Dermis microvascular lymphatic vessel endothelial cell (primary cell): ENCODE data around the gene MRPL47. TPM values are rescaled to one million over a fixed set of nuclear protein-coding genes. Genes with fewer than 3 reads are reported as not detected.
"Not testable (repeated sequence)": the region's sequence is repeated elsewhere in the genome, so short reads cannot be mapped to it uniquely, and the experiment has no call there.

Experiments used
- DNase-seq, 2 donors: peaks; one replicate each; pipeline versions ENCODE4 v3.0.0 to v3.0.0-alpha.2; 2010; ENCODE audit warnings: low read depth in 2 of 2
- total RNA-seq: library from RNA; depleted of rRNA; stranded (reverse); fragments of >200 nt; gene quantifications from 2 replicates; pipeline ENCODE4 v1.2.1, GENCODE V29; 2014

MRPL47 gene
- total RNA-seq: 17.8 and 22.3 TPM in 2 replicates

DNA sequence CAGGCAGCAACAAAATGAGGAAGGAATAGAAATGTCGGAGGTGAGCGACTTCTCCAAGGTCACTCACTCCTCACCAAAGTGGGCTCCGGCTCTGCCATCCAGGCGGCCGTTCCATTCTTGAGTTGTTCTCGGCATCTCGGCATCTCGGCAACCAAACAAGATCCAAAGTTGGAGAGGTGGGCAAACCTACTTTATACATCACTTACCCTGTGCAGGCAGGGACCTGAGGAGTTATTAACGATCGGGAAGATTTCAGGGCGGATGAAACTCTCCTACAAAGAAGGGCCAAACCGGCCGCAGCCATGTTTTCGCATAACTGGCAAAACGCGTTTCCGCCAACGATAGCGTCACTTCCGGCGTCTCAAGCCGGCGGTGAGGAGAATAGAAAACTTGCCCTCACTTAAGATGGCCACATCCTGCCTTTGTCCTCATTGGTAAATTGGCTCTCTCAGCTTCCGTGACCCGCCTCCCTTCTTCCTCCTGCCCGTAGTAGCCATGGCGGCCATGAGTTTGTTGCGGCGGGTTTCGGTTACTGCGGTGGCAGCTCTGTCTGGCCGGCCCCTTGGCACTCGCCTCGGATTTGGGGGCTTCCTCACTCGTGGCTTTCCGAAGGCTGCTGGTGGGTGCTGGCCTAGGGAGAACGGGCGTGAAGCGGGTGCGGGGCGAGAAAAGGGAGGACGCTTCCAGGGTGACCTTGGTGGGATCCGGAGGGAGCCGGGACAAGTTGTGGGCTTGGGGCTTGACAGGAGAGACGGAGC, at the start of gene MRPL47, which contains the start of gene NDUFB5:
MRPL47 (minus strand) TSS at position 318 of the 758 bp plus-strand sequence; CDS start at position 304, 14 bp downstream.
NDUFB5 (plus strand) TSS at position 474 of the 758 bp plus-strand sequence; CDS start at position 496, 22 bp downstream.
- peak; percentile 96 to 98 for DNase-seq

DNA sequence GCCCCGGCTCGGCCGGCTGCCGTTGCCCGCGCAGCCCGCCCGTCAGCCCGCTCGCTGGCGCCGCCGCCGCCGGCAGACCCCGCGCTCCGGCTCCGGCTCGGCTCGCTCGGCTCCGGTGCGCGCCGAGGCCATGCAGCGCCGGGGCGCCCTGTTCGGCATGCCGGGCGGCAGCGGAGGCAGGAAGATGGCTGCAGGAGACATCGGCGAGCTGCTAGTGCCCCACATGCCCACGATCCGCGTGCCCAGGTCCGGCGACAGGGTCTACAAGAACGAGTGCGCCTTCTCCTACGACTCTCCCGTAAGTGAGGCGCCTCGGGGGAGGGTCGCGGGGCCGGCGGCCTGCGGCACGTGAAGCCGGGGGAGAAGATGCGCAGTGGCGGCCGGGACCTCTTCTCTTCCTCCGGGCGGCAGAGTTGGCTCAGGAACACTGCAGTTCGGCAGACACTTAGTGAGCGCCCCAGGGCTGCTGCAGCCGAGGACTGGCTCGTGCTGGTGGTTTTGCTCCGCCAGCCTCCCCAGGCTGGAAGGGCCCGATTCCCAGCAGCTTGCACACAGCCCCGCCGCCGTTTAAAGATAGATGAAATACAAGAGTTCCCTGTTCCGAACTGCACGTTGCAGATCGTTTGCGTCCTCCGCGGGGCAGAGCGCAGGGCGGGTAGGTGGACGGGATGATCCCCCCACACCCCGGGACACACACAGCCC, 48.8 kb upstream of the MRPL47 start:
- peak; percentile 48 to 82 for DNase-seq

DNA sequence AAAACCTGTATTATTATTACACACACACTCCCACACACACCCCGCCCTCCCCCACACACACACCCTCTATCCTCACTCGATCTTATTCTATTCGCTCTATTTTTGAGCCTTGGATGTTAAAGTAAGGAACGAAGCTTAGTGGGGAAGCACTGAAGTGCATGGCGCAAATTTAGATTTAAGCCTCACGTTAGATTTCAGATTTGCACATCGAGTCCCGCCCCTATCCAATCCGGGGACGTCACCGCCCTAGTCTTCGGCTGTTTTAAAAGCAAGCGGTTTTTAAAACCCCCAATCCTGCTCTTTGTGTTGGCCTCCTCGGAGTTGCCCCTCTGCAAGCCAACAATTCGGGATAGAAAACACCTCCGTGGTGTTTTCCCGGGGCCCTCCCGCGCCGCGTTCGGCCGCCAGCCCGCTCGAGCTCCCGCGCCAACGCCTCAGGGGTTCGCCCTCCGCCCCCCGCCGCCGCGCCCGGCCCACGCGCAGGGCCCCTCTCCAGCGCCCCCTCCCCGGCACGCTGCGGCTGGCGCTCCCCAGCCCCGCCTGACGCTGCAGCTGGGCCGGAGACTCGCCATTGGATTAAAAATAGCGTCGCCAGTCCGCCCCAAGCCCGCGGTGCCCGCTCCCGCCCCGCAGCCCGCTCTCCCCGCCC, 48.1 kb upstream of the MRPL47 start, which contains the start of gene USP13:
USP13 (plus strand) TSS at position 594 of the 649 bp plus-strand sequence. CDS start 186 bp downstream, outside the sequence.
- peak; percentile 68 to 90 for DNase-seq

DNA sequence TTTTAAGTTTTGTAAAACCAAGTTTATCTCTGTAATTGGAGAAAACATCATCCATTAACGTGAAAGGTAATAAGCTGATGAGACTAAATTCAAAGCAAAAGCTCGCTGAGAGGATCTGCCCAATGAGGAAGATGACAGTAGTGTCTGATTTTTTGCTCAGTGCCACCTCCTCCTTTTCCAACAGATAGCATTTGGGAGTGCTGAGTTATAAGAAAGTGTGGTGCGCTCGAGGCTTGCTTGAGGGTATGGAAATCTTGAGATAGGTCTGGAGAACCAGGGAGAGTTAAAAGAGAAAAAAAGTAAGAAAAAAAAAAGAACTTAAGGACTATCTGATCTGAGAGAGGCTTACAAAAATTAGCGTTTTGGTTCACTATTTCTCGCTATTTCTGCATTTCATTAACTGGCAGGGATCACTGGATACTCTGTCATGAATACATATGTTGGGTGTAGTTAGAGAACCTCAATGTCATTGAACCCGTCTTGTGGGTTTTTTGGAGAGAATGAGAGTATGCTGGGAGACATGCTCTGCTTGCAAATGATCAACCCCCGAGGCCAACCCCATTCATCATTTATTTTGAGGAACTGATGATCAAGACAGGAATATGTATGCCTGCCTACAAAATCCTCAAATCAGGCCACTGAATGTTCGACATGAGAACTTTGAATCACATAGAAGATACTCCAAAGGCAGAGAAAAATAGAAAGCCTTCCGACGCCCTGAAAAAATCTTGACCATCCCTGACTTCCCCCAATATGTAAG, 47.4 kb upstream of the MRPL47 start:
- DNase-seq: no peak

DNA sequence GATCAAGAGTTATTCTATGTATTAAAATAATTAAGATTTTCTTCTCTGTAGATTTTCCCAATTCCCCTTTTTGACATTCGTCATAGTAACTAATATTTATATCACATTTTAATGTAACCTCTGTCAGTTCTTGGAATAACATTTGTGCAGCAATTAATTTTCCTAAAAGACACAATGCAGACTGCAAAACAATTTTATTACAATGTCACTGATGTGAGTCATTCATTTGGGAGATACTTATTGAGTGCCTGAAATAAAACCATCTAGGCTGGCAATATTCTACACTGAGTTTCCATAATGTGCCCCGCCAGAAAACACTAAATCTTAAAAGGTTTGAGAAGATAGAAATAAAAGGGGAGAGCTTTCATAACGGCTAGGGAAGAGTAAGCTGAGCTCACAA, 41.7 kb upstream of the MRPL47 start:
- no peak for DNase-seq

DNA sequence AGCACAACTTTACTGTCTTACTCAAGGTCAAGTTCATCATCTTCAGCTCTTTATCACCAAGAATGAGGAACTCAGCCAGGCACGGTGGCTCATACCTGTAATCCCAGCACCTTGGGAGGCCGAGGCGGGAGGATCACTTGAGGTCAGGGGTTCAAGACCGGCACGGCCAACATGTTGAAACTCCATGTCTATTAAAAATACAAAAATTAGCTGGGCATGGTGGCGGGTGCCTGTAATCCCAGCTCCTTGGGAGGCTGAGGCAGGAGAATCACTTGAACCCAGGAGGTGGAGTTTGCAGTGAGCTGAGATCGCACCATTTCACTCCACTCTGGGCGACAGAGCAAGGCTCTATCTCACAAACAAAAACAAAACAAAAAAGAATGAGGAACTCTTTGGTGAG, 39.4 kb upstream of the MRPL47 start:
- DNase-seq: not testable (repeated sequence)

DNA sequence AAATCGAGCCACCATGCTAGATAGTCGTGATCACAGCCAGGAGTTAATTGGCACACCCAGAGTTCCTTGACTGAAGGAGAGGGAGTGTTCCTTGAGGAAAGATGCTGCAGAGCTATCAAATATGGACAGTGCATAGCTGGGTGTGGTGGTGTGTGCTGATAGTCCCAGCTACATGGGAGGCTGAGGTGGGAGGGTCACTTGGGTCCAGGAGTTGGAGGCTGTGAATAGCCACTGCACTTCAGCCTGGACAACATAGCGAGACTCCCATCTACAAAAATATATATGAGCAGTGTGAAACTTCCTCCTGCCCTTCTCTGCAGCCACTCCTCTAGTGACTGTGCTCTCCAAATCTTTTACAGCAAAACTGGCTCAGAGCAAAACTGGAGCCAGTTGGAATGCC, 38.4 kb upstream of the MRPL47 start:
- no peak for DNase-seq

DNA sequence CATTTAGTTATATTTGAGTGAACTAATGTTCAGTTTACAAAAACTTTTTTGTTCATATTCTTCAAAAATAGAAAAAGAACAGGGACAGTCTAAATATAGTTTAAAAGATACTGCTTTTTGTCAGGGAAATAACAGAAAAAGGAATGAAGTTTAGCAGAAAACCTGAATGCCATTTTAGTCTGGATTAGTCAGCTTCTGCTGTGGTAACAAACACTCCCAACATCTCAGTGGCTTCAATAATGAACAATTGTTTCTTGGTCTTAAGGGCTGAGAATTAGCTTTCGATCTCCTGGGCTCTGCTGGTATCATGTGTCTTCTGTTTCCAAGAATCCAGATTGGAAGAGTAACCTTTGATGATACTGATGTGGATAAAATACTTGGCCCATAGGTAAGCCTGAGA, 36.0 kb upstream of the MRPL47 start:
- DNase-seq: no peak

DNA sequence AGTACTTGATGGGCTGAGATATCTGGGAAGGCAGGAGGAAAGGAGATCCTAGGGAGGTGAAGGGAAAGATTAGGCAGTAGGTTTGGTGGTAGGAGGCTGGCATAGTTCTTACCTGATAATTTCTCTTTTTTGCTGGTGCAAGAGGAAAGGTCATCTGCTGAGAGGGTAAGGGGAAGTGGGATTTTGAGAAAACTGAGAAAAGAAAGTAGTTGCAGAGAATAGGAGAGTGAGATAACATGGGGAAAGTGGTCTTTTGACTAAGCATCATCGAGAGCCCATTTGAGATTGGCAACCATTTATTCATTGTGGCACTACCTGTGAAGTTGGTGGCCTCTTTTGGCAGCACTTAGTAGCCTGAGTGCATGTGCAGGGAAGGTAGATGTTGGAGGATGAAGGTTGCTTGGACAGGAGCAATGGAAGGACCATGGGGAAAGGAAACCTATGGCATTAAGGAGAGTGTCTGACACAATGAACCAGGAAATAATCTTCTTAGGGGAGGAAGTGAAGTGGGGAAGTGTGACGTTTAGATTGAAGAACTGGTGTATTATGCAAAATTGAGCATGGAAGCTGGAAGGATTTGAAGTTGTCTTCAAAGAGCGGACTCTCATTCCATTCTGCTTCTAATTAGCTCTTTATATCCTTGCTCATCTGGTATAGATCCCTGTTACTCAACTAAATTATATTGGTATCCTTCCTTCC, 26.5 kb upstream of the MRPL47 start:
- DNase-seq: no peak

DNA sequence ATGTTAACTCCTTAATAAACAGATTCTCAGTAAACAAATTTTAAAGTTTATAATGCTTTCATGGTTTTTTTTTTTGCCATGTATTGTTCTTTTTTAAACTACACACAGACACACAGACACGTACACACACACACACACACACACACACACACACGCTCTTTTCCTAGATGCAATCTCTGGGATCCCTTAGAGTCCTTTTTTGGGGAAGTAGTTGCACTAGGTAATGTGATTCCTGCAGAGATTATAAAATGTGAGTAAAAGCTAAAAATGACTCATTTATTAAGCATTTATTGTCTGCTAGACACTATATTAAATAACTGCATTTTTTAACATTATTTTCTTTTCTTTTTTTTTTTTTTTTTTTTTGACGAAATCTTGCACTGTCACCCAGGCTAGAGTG, 20.0 kb upstream of the MRPL47 start:
- DNase-seq: no peak

DNA sequence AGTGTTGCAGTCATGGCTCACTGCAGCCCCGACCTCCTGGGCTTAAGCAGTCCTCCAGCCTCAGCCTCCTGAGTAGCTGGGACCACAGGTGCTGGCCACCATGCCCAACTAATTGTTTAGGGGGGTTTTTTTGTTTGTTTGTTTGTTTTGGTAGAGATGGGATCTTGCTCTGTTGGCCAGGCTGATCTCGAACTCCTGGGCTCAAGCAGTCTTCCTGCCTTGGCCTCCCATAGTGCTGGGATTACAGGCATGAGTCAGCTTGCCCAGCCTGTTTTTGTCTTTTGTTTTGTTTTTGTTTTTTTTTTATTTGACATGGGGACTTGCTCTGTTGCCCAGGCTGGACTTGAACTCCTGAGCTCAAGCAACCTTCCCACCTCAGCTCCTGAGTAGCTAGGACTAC, 17.6 kb upstream of the MRPL47 start:
- DNase-seq: no peak

DNA sequence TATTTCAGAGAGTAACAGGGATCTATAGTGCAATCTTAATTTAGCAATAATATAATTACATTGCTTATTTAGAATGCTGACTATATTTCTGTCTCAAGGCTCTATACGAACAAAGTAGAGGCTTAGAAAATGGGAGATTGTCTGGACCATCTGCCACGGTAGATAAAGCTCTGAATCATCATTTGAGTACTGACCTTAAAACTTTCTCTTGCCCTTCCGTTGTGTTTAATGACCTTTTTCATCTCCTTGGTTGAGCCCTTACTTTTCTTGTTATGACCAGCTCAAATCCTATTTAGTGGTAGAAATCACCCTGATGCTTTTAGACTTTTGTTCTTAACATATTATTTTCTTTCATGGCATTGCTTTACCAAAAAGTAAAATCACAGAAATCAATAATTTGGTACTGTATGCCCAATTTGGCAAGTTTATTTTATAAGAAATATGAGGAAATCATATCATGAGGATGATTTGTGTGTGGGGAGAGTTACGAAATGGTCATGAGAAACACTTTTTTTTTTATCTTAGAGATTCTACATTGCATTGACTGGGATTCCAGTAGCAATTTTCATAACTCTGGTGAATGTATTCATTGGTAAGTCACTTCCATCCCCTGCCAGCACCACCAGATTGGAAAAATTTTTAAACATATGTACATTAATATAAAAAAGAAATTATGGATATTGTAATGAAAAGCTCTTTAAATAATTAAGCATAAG, 11.2 kb upstream of the MRPL47 start:
- DNase-seq: peak in 1 of 2 donors; percentile 68

DNA sequence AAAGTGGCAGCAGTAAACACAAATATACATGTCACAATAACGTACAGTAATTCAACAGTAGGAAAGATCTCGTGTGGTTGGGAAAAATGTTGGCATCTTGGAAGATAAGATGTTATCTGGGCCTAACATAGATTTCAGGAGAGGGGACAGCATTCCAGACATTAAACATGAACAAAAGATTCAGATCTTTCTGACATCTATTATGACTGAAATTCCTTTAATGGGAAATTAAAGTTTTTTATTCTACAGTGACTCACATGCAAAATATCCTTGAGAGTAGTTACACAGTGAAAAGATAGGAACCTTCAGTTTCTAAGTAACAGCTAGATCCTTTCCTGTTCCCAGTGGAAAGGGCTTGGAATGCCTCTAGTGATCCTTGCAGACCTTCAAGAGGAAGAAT, 9.4 kb upstream of the MRPL47 start:
- DNase-seq: peak in 1 of 2 donors; percentile 62

DNA sequence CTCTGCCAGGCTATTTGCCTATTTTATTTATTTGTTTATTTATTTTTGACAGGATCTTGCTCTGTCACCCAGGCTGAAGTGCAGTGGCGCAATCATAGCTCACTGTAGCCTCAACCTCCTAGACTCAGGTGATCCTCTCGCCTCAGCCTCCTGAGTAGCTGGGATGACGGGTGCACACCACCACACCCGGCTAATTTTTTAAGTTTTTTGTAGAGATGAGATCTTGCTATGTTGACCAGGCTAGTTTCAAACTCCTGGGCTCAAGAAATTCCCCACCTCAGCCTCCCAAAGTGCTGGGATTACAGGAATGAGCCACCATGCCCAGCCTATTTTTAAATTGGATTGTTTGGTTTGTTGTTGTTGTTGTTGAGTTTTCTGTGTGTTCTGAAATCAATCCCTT, 5.6 kb upstream of the MRPL47 start:
- no peak for DNase-seq

DNA sequence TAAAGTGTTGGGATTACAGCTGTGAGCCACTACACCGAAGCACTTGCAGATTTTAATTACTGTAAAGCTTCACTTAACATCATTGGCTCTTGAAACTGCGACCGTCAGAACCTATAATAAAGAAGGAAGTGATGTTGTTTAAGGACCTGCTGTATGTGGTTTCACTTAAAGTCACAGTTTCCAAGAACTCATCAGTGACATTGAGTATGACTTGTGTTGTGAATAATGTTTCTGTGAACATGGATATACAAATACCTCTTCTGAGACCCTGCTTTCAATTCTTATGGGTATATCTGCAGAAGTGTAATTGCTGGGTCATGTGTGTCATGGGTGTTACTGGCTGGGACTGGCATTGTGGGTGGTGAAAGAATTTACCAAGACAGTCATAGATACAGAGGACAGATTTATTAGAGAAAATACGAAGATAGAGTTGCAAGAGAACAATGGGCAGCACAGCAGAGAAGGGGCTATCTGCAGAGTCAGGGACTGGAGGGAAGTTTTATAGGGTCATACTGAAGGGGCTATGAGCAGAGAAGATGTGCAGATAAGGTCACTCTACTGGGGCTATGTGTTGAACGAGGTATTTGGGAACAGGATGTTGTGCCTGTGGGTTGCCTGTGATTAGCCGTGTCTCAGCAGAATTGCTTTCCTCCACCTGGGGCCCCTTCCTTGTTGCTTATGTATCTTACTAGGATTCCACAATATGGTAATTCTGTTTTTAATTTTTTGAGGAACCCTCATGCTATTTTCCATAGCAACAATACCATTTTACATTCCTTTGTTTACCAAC, 4.7 kb upstream of the MRPL47 start:
- DNase-seq: no peak

DNA sequence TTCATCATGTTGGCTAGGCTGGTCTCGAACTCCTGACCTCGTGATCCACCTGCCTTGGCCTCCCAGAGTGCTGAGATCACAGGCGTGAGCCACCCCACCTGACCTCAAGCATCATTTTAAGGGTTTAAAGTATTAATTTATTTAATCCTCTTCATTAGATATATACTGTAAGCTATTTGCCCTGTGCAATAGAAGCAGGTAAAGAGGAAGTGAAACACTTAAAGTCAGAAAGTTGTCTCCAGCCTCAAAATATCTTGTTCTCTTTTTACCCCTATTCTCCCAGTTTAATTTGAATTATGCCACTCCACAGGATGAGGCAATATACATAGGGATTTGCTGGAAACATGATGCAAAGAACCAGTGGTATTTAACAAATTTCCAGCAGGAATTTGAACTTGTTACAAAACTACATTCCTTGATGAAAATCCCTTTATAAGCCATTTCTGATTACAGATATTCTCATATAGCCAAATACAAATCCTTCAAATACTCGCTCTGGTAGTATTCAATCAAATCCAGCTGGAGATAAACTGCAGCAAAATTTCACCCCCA, 2.2 kb upstream of the MRPL47 start:
- DNase-seq: no peak

DNA sequence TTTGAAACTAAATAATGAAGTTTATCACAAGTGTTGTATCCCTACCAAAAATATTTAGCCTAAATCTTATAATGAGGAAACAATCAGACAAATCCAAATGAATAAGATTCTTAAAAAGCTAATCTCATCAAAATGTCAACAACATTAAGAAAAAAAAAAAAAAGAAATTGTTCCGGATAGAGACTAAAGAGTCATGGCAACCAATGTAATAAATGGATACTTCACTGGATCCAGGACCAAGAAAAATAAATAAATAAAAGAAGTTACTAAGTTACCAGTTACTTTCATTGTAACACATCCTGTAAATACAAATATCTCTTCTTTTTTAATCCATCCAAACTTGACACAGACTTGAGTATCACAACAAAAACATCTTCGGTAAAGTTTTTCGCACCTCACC, 607 bp downstream of the MRPL47 start:
- DNase-seq: peak in 1 of 2 donors; percentile 23

DNA sequence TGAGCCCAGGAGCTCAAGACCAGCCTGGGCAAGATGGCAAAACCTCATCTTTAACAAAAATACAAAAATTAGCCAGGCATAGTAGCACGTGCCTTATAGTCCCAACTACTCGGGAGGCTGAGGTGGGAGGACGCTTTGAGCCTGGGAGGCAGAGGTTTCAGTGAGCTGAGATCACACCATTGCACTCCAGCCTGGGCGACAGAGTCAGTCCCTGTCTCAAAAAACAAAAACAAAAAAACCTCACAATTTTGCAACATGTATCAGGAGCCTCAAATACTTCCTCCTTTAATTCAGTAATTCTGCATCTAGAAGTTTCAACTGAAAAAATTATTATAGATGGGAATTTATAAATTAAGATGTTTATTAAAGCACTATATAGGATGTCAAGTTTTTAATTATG, 1.1 kb downstream of the MRPL47 start:
- no peak for DNase-seq

DNA sequence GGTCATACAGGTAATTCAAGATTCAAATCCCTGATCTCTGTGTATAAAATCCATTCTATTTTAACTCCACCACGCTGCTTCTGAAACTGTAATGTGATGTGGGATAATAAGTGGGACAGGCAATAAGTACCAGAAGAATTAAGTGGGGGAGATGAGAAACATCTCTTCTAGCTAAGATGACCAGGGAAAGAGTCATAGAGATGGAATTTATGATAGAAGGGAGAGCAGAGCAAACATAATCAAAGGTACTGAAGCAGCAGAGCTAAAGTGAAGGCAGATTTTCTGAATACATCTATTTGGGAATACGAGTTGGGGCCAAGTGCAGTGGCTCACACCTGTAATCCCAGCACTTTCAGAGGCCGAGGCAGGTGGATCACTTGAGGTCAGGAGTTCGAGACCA, 4.9 kb downstream of the MRPL47 start:
- DNase-seq: no peak
